Endothelial cell of umbilical vein (primary cell): ENCODE data around the gene CPNE5. TPM values are rescaled to one million over a fixed set of nuclear protein-coding genes. Genes with fewer than 3 reads are reported as not detected.
A peak's percentile ranks its signal among the peaks of the same experiment; 100 is the strongest.

Source experiments
- BruUV-seq: library from RNA; stranded (reverse); fragments of 400-500 nt; replicated peaks from 2 replicates; lab custom pipeline; 2021; lab: Mats Ljungman, UMichigan
- CTCF ChIA-PET: fragments of 300-600, 350-600 bp; sonication (Branson Sonifier 250); formaldehyde crosslinking; loops from one replicate; lab custom pipeline; 2021; ENCODE audit warnings: antibody characterized with exemption, inconsistent platforms; lab: Charles Lee
- POLR2A ChIA-PET: fragments of 300-600, 350-600 bp; sonication (Branson Sonifier 250); formaldehyde crosslinking; loops from one replicate; lab custom pipeline; 2021; ENCODE audit warnings: antibody characterized with exemption, inconsistent platforms; lab: Charles Lee
- DNase-seq: peaks from one replicate; pipeline ENCODE4 v3.0.0-alpha.2; 2011; ENCODE audit warnings: low read depth, low spot score
- FAIRE-seq: peaks from 2 replicates; lab custom pipeline; 2011; peaks lifted over from hg19 to GRCh38; lab: Jason Lieb, UNC
- H2AFZ ChIP-seq: 2 replicates; pipeline ENCODE4 v1.6.0; 2012; ENCODE audit warnings: low read depth, low read length, control low read depth, inconsistent platforms
- H3K27ac ChIP-seq: 2 replicates; pipeline ENCODE4 v1.5.1; 2011; ENCODE audit warnings: low read depth, mild to moderate bottlenecking, control low read depth, low read length, moderate library complexity; ENCODE audit not compliant: insufficient read depth
- H3K27me3 ChIP-seq, 2 experiments: 2 replicates each; pipeline versions ENCODE4 v1.6.0 to v1.6.1; 2011; ENCODE audit warnings: low read length in 2 of 2, mixed read lengths in 1 of 2; ENCODE audit not compliant: control insufficient read depth in 2 of 2, insufficient read depth in 2 of 2
- H3K36me3 ChIP-seq, 2 experiments: 2 replicates in 1 of 2; 3 replicates in 1 of 2; pipeline ENCODE4 v1.5.1; 2011; ENCODE audit warnings: low read length in 2 of 2, mild to moderate bottlenecking in 1 of 2, moderate library complexity in 1 of 2; ENCODE audit not compliant: control insufficient read depth in 2 of 2, insufficient read depth in 2 of 2; ENCODE audit errors: extremely low read depth in 1 of 2
- H3K4me1 ChIP-seq: 3 replicates; pipeline ENCODE4 v1.5.1; 2011; ENCODE audit warnings: mild to moderate bottlenecking, low read length; ENCODE audit not compliant: control insufficient read depth, insufficient read depth; ENCODE audit errors: extremely low read depth
- H3K4me2 ChIP-seq: 2 replicates; pipeline ENCODE4 v1.6.1; 2011; ENCODE audit warnings: low read length, control low read depth, mixed read lengths; ENCODE audit not compliant: insufficient read depth
- H3K4me3 ChIP-seq, 3 experiments: fragments of 200-600 bp in 1 of 3; sonication (generic), shearing (Covaris generic) in 1 of 3; replicated peaks in 1 of 3; 2 replicates each; pipeline ENCODE4 v1.5.1; 2011 to 2016; ENCODE audit warnings: control low read depth in 3 of 3, low read length in 3 of 3, mild to moderate bottlenecking in 2 of 3, inconsistent platforms in 1 of 3, low read depth in 1 of 3, moderate library complexity in 1 of 3; ENCODE audit not compliant: insufficient read depth in 1 of 3
- H3K79me2 ChIP-seq: 2 replicates; pipeline ENCODE4 v1.6.0; 2012; ENCODE audit warnings: low read length, inconsistent platforms; ENCODE audit not compliant: control insufficient read depth, insufficient read depth
- H3K9ac ChIP-seq: replicated peaks from 2 replicates; pipeline ENCODE3; 2011; ENCODE audit warnings: low read length, control low read depth; ENCODE audit not compliant: insufficient read depth; ENCODE audit errors: extremely low read depth
- H3K9me1 ChIP-seq: replicated peaks from 3 replicates; pipeline ENCODE4 v1.6.0; 2011; ENCODE audit warnings: mild to moderate bottlenecking, low read length; ENCODE audit not compliant: control insufficient read depth, insufficient read depth; ENCODE audit errors: extremely low read depth
- H3K9me3 ChIP-seq: replicated peaks from 2 replicates; pipeline ENCODE4 v1.5.1; 2012; ENCODE audit warnings: low read length, inconsistent platforms; ENCODE audit not compliant: control insufficient read depth, insufficient read depth
- H4K20me1 ChIP-seq: replicated peaks from 2 replicates; pipeline ENCODE3; 2011; ENCODE audit warnings: mild to moderate bottlenecking, low read length; ENCODE audit not compliant: control insufficient read depth, insufficient read depth; ENCODE audit errors: extremely low read depth
- JUN ChIP-seq: IDR thresholded peaks from 2 replicates; pipeline ENCODE4 v1.6.1; 2011; ENCODE audit warnings: borderline replicate concordance, low read depth; ENCODE audit not compliant: insufficient read length, insufficient read depth
- MAX ChIP-seq: IDR thresholded peaks from 2 replicates; pipeline ENCODE4 v1.6.1; 2011; ENCODE audit not compliant: insufficient read depth, insufficient read length
- MYC ChIP-seq: IDR thresholded peaks from one replicate; pipeline ENCODE4 v1.6.1; 2011; ENCODE audit warnings: mild to moderate bottlenecking, low read depth, low read length
- POLR2AphosphoS5 ChIP-seq: IDR thresholded peaks from 2 replicates; pipeline ENCODE4 v1.6.1; 2012; ENCODE audit warnings: low read depth, mild to moderate bottlenecking, control low read depth, low read length, moderate library complexity; ENCODE audit not compliant: insufficient read depth
- dilution Hi-C: fragments of 300-500 bp; cut with MboI; formaldehyde crosslinking; loops from one replicate; pipeline ENCODE4 v1.15.0; 2019; ENCODE audit warnings: low sequenced_read_pairs; ENCODE audit not compliant: extremely low pct_ligation_motif_present
- intact Hi-C: fragments of 100-400 bp; cut with micrococcal nuclease; formaldehyde crosslinking; loops from one replicate; pipeline ENCODE4 v1.10.0; 2022
- polyA plus RNA-seq, 4 experiments: library from polyadenylated mRNA; depleted of rRNA in 3 of 4; stranded (reverse) in 3 of 4; unstranded in 1 of 4; fragments of >200 nt; gene quantifications; 2 replicates each; pipeline versions ENCODE4 v1.2.1 to v1.2.3, GENCODE V29; 2011 to 2012; ENCODE audit warnings: missing spikeins in 1 of 4
- total RNA-seq: library from RNA; stranded (reverse); gene quantifications from 2 replicates; pipeline ENCODE4 v1.2.3, GENCODE V29; 2021

Gene CPNE5
- total and polyA plus RNA-seq, 2 donors (not counting 3 experiments of a cell fraction or from before 2014, with no cell fraction given): 18.8 to 49.4 TPM

- CTCF ChIA-PET: interaction anchor here (0.8 to 8.7 kb wide), 15 partner anchors 8 to 234 kb away, joined by 3 to 552 read pairs (median 5); partner anchors contain the start of gene MTCH1
- dilution Hi-C loops: no loop called here
Observed at GRCh38 chr6:36848658-36849441, 9.6 kb upstream of the CPNE5 start.

GRCh38 chr6:36847991-36848390 lies 8.7 kb upstream of the CPNE5 start:
- POLR2A ChIA-PET: no interaction called here
- Histone ChIP-seq H3K27ac (no peak overlapping the region), H3K9me3 (no peaks in the 10 kb centered on the region), H3K4me3 (no peak overlapping the region), H3K4me2 (no peak overlapping the region), H3K9ac (no peak overlapping the region), H3K36me3 (no peaks in the 10 kb centered on the region), H3K79me2 (no peaks in the 10 kb centered on the region), H3K9me1 (no peaks in the 10 kb centered on the region), H4K20me1 (no peaks in the 10 kb centered on the region), H3K27me3 (no peaks in the 10 kb centered on the region), H3K4me1 (peaks cover 21% of the 10 kb centered on the region), H2AFZ (peak overlapping the region; percentile 52)
- TF ChIP-seq JUN (no peak), POLR2AphosphoS5 (no peak), MAX (no peak), MYC (no peak)
- intact Hi-C loops: no loop called here
- FAIRE-seq (peak; percentile 12), DNase-seq (no peak)
- dilution Hi-C loops: no loop called here
- BruUV-seq: no TSS peak
- CTCF ChIA-PET: interaction anchor here (0.7 to 8.7 kb wide), 7 partner anchors 16 to 170 kb away, joined by 3 to 552 read pairs (median 5); no protein-coding TSS in a partner anchor

More at GRCh38 chr6:36848658-36849441, 9.6 kb upstream of the CPNE5 start:
- H3K9ac ChIP-seq: no peak overlapping the region
- peak overlapping the region; percentile 34 for H3K4me2 ChIP-seq
- POLR2A ChIA-PET: no interaction called here
- TF ChIP-seq POLR2AphosphoS5: no peak
- FAIRE-seq: peak; percentile 81
- no peaks in the 10 kb centered on the region for H4K20me1 ChIP-seq
- no peaks in the 10 kb centered on the region for H3K9me1 ChIP-seq
- peak; percentile 48 for DNase-seq
- no peaks in the 10 kb centered on the region for H3K79me2 ChIP-seq
- H2AFZ ChIP-seq: peak overlapping the region; percentile 52
- intact Hi-C loops: no loop called here
- H3K4me1 ChIP-seq: peaks cover 29% of the 10 kb centered on the region
- BruUV-seq: no TSS peak
- H3K27ac ChIP-seq: no peak overlapping the region
- H3K27me3 ChIP-seq: no peaks in the 10 kb centered on the region
- no peaks in the 10 kb centered on the region for H3K9me3 ChIP-seq
- peaks cover 0 to 2% of the 10 kb centered on the region in 2 experiments for H3K36me3 ChIP-seq
- no peak overlapping the region for H3K4me3 ChIP-seq
